Measurements from ENCODE around the gene RIT2.

GRCh38 chr18:42961298-42961697 is 154.2 kb downstream of the RIT2 start:
- TF ChIP-seq PHF8 (IDR thresholded peaks at IDR 0.05; ENCODE audit: borderline replicate concordance, low read depth) (no peak), KDM1A (IDR thresholded peaks at IDR 0.05; ENCODE audit: low read depth) (no peak), CTCF (IDR thresholded peaks at IDR 0.05) (no peak), CEBPB (IDR thresholded peaks at IDR 0.05) (no peak), REST (IDR thresholded peaks at IDR 0.05) (no peak), ZFP36 (IDR thresholded peaks at IDR 0.05; ENCODE audit: borderline replicate concordance, partially characterized antibody) (no peak), NFE2L2 (conservative IDR thresholded peaks at IDR 0.05; ENCODE audit: low read length) (no peak), MAX (IDR thresholded peaks at IDR 0.05) (no peak)
